ENCODE data around the gene SLC25A26. TPM values are rescaled to one million over a fixed set of nuclear protein-coding genes. Genes with fewer than 3 reads are reported as not detected.

The SLC25A26 gene
- total RNA-seq, 4 donors from 2014 or later = 8.5 to 26.3 (median 16.7) TPM

GRCh38 chr3:66413151-66413751 is 192.4 kb downstream of the SLC25A26 start:
- 42 to 100% methylated on average over 1 to 2 of the region's 7 CpGs for WGBS, 2 donors
- H3K36me3 ChIP-seq = peaks cover 0 to 83% (median 0%) of the 10 kb centered on the region in 3 donors
- DNase-seq = no peak
- no peaks in the 10 kb centered on the region for H3K9me3 ChIP-seq
- TF ChIP-seq POLR2A (IDR thresholded peaks at IDR 0.05) = no peak
- TF ChIP-seq, protein P1, sequence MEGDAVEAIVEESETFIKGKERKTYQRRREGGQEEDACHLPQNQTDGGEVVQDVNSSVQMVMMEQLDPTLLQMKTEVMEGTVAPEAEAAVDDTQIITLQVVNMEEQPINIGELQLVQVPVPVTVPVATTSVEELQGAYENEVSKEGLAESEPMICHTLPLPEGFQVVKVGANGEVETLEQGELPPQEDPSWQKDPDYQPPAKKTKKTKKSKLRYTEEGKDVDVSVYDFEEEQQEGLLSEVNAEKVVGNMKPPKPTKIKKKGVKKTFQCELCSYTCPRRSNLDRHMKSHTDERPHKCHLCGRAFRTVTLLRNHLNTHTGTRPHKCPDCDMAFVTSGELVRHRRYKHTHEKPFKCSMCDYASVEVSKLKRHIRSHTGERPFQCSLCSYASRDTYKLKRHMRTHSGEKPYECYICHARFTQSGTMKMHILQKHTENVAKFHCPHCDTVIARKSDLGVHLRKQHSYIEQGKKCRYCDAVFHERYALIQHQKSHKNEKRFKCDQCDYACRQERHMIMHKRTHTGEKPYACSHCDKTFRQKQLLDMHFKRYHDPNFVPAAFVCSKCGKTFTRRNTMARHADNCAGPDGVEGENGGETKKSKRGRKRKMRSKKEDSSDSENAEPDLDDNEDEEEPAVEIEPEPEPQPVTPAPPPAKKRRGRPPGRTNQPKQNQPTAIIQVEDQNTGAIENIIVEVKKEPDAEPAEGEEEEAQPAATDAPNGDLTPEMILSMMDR (IDR thresholded peaks at IDR 0.05) = no peak
- H3K27me3 ChIP-seq = no peaks in the 10 kb centered on the region
- intact Hi-C loops (cut with DNase I) = no loop called here
- H3K4me1 ChIP-seq = peaks cover 0 to 40% (median 0%) of the 10 kb centered on the region in 3 donors
- H3K4me3 ChIP-seq = no peak overlapping the region
- H3K27ac ChIP-seq = no peak overlapping the region

DNA sequence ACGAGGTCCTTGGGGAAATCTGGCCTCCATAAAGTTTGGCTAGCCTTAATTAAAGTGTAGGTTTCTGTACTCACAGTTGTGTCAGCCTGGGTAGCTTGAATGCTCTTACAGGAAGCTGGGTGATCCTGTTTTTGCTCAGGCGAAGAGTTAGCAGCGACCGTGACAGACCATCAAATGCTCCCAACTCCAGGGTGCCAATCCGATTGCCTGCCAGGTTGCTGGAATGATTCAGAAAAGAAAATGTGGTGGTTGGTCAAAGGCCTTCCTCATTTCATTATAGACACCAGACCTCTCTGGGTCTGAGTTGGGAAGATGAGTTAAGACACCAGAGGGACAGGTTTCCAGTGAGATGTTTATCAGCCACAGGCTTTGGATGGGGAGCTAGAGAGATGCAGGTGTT is 194.0 kb downstream of the SLC25A26 start:
- peaks cover 0 to 72% (median 0%) of the 10 kb centered on the region in 3 donors for H3K36me3 ChIP-seq

DNA sequence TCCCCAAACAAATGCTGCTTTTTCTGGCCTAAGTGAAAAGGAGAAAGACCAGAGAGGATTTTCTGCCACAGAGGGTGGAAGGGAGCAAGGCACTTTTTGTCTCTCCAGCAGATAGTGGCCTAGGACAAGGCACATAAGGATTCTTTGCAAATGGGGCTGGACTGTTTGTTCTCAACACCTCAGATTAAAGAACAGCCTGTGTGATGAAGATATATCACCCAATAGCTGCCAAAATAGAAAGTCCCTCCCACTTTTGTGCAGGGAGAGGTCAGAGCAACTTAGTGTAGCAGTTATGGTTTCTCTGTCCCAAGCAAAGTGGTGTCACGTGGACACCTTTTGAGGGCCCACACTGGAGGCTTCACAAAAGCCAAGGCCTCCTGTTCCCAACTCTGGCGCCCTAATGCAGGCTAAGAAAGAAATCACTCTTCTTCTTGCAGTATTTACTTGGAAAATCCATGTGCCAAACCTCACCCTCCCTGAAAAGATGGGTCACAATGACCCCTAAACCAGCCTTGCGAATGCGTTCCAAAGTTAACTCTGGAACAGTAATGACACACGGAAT is 195.1 kb downstream of the SLC25A26 start:
- DNase-seq = no peak
- peaks cover 0 to 61% (median 0%) of the 10 kb centered on the region in 3 donors for H3K36me3 ChIP-seq
- H3K4me3 ChIP-seq = no peak overlapping the region
- WGBS, 2 donors = 68 to 76% methylated on average over 5 of the region's 5 CpGs
- H3K9me3 ChIP-seq = no peaks in the 10 kb centered on the region
- TF ChIP-seq, protein P1 (IDR thresholded peaks at IDR 0.05) = no peak
- no peak for TF ChIP-seq POLR2A (IDR thresholded peaks at IDR 0.05)
- no peaks in the 10 kb centered on the region for H3K27me3 ChIP-seq
- intact Hi-C loops (cut with DNase I) = no loop called here
- H3K4me1 ChIP-seq = peaks cover 0 to 42% (median 0%) of the 10 kb centered on the region in 3 donors
- peak overlapping the region in 3 of 4 donors; percentile 5 to 61 (median 51) for H3K27ac ChIP-seq

More for the DNA sequence above, 194.0 kb downstream of the SLC25A26 start:
- Histone ChIP-seq H3K4me3 (no peak overlapping the region), H3K27ac (peak overlapping the region in 1 of 4 donors; percentile 61), H3K9me3 (no peaks in the 10 kb centered on the region), H3K4me1 (peaks cover 0 to 42% (median 0%) of the 10 kb centered on the region in 3 donors), H3K27me3 (no peaks in the 10 kb centered on the region)
- WGBS, 2 donors = 87 to 100% methylated on average over 5 of the region's 5 CpGs
- TF ChIP-seq, protein P1 (IDR thresholded peaks at IDR 0.05) = no peak
- no peak for TF ChIP-seq POLR2A (IDR thresholded peaks at IDR 0.05)
- no peak for DNase-seq
- intact Hi-C loops (cut with DNase I) = no loop called here

DNA sequence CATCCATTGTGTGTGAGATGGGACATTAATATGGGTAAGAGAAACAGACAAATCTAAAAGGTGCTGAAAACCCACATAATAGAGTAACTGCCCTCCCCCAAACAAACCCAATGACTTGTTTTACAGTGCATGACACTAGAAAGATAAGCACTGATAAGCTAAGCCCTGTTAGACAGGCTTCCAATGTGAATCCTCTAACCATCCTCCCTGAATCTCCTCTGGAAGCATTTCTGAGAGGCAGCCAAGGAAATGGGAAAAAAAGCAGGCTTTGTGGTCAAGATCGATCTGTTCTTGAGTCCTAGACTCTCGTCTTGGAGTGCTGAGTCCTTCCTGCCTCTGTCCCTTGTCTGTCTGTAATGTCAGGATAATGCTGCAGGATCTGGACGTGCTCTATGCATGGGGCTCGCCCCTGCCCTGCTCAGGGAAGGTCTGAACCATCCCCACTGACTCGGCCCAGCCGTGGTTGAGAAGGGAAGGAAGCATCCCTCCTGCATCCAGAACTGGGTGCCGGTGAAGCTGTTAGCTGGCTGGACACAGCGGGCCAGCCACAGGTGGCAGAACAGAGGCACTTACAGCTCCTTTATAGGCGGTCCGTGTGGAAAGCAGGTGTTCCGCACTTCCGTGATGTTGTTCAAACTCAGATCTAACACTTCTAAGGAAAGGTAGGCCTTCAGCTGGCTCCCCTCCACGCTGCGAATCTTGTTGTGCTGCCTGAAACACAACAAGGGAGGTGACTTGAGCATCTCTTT is 195.9 kb downstream of the SLC25A26 start:
- TF ChIP-seq POLR2A (IDR thresholded peaks at IDR 0.05) = no peak
- TF ChIP-seq, protein P1 (IDR thresholded peaks at IDR 0.05) = no peak
- intact Hi-C loops (cut with DNase I) = no loop called here
- 75 to 93% methylated on average over 9 to 10 of the region's 14 CpGs for WGBS, 2 donors
- H3K4me3 ChIP-seq = no peak overlapping the region
- H3K27me3 ChIP-seq = no peaks in the 10 kb centered on the region
- peak overlapping the region in 3 of 4 donors; percentile 5 to 61 (median 26) for H3K27ac ChIP-seq
- DNase-seq = no peak
- peaks cover 0 to 53% (median 0%) of the 10 kb centered on the region in 3 donors for H3K36me3 ChIP-seq
- H3K4me1 ChIP-seq = peaks cover 0 to 42% (median 0%) of the 10 kb centered on the region in 3 donors
- H3K9me3 ChIP-seq = peaks cover 0 to 6% (median 5%) of the 10 kb centered on the region in 3 donors
